Karpas-422 (cell line): ENCODE results near the gene BHLHA15. TPM values are rescaled to one million over a fixed set of nuclear protein-coding genes. Genes with fewer than 3 reads are reported as not detected.

Experiments
- DNase-seq: peaks from one replicate; pipeline ENCODE4 v3.0.0-alpha.2; 2015
- H2AFZ ChIP-seq: fragments of 200-600 bp; sonication (generic); 2 replicates; pipeline ENCODE4 v1.6.1; 2014; ENCODE audit warnings: antibody characterized with exemption, low read length, mixed read lengths
- H3K27ac ChIP-seq: fragments of 200-600 bp; sonication (generic); 2 replicates; pipeline ENCODE4 v1.5.1; 2014; ENCODE audit warnings: mild to moderate bottlenecking, low read length, moderate library complexity
- H3K27me3 ChIP-seq: fragments of 200-600 bp; sonication (generic); 2 replicates; pipeline ENCODE4 v1.6.1; 2014; ENCODE audit warnings: low read length, mixed read lengths
- H3K36me3 ChIP-seq: fragments of 200-600 bp; sonication (generic); 2 replicates; pipeline ENCODE4 v1.6.1; 2014; ENCODE audit warnings: low read length, mixed read lengths; ENCODE audit not compliant: insufficient read depth
- H3K4me1 ChIP-seq: fragments of 200-600 bp; sonication (generic); 2 replicates; pipeline ENCODE4 v1.6.1; 2014; ENCODE audit warnings: mild to moderate bottlenecking, low read length, mixed read lengths
- H3K4me2 ChIP-seq: fragments of 200-600 bp; sonication (generic); 2 replicates; pipeline ENCODE4 v1.6.1; 2014; ENCODE audit warnings: low read length, low read depth, mild to moderate bottlenecking; ENCODE audit not compliant: poor library complexity, severe bottlenecking
- H3K4me3 ChIP-seq: fragments of 200-600 bp; sonication (generic); 2 replicates; pipeline ENCODE4 v1.5.1; 2014; ENCODE audit warnings: mild to moderate bottlenecking, antibody characterized with exemption, low read length, mixed read lengths
- H3K79me2 ChIP-seq: fragments of 200-600 bp; sonication (generic); 2 replicates; pipeline ENCODE4 v1.6.1; 2014; ENCODE audit warnings: mild to moderate bottlenecking, low read length, mixed read lengths
- H3K9ac ChIP-seq: fragments of 200-600 bp; sonication (generic); 2 replicates; pipeline ENCODE4 v1.6.0; 2014; ENCODE audit warnings: low read length
- H3K9me2 ChIP-seq: fragments of 200-600 bp; sonication (generic), shearing (Covaris generic); replicated peaks from 2 replicates; pipeline ENCODE4 v1.6.0; 2014; ENCODE audit warnings: mild to moderate bottlenecking, low read length, moderate library complexity; ENCODE audit not compliant: insufficient read depth
- H3K9me3 ChIP-seq: fragments of 300-700, 200-600 bp; sonication (generic); 2 replicates; pipeline ENCODE4 v1.6.1; 2014; ENCODE audit warnings: low read length, mixed read lengths
- H4K20me1 ChIP-seq: fragments of 200-600 bp; sonication (generic); 2 replicates; pipeline ENCODE4 v1.6.1; 2014; ENCODE audit warnings: mild to moderate bottlenecking, antibody characterized with exemption, low read length, low read depth; ENCODE audit not compliant: insufficient read depth
- total RNA-seq: library from RNA; depleted of rRNA; stranded (reverse); fragments of >200 nt; shearing (Covaris generic); gene quantifications from 2 replicates; pipeline ENCODE4 v1.2.3, GENCODE V29; 2014; ENCODE audit warnings: low replicate concordance

BHLHA15 gene
- total RNA-seq, 1 experiment from 2014 or later, result not detected

GRCh38 chr7:98224701-98225181 lies 13.5 kb downstream of the BHLHA15 start:
- Histone ChIP-seq H3K9me2 (no peaks in the 10 kb centered on the region), H3K27me3 (no peaks in the 10 kb centered on the region), H2AFZ (no peak overlapping the region), H3K9me3 (no peaks in the 10 kb centered on the region), H3K36me3 (no peaks in the 10 kb centered on the region), H3K79me2 (no peaks in the 10 kb centered on the region), H4K20me1 (peaks cover 8% of the 10 kb centered on the region; the same call in 1 of the 2 replicates), H3K9ac (no peak overlapping the region), H3K4me3 (no peak overlapping the region), H3K27ac (no peak overlapping the region), H3K4me2 (no peak overlapping the region), H3K4me1 (peaks cover 4% of the 10 kb centered on the region)
- DNase-seq, result no peak

- Histone ChIP-seq H3K4me2 (no peak overlapping the region), H3K9me2 (no peaks in the 10 kb centered on the region), H3K27me3 (no peaks in the 10 kb centered on the region), H3K27ac (no peak overlapping the region), H4K20me1 (peaks cover 8% of the 10 kb centered on the region; the same call in 1 of the 2 replicates), H3K9me3 (no peaks in the 10 kb centered on the region), H3K9ac (no peak overlapping the region), H3K4me3 (no peak overlapping the region), H3K36me3 (no peaks in the 10 kb centered on the region), H3K4me1 (no peaks in the 10 kb centered on the region), H2AFZ (no peak overlapping the region), H3K79me2 (no peaks in the 10 kb centered on the region)
- DNase-seq, result no peak
These were observed 14.8 kb downstream of the BHLHA15 start for GRCh38 chr7:98225913-98226614.

- no peak overlapping the region for H3K4me2 ChIP-seq
- H3K4me1 ChIP-seq, result no peaks in the 10 kb centered on the region
- no peaks in the 10 kb centered on the region for H3K27me3 ChIP-seq
- no peak overlapping the region for H3K9ac ChIP-seq
- H3K36me3 ChIP-seq, result no peaks in the 10 kb centered on the region
- H3K9me2 ChIP-seq, result no peaks in the 10 kb centered on the region
- DNase-seq, result no peak
- H2AFZ ChIP-seq, result no peak overlapping the region
- H3K27ac ChIP-seq, result no peak overlapping the region
- H3K79me2 ChIP-seq, result no peaks in the 10 kb centered on the region
- no peaks in the 10 kb centered on the region for H4K20me1 ChIP-seq
- no peak overlapping the region for H3K4me3 ChIP-seq
- H3K9me3 ChIP-seq, result no peaks in the 10 kb centered on the region
These were observed 16.7 kb downstream of the BHLHA15 start for GRCh38 chr7:98227939-98228338.

- H3K27ac ChIP-seq, result no peak overlapping the region
- H3K9me2 ChIP-seq, result no peaks in the 10 kb centered on the region
- no peaks in the 10 kb centered on the region for H4K20me1 ChIP-seq
- no peaks in the 10 kb centered on the region for H3K4me1 ChIP-seq
- no peak overlapping the region for H2AFZ ChIP-seq
- H3K27me3 ChIP-seq, result no peaks in the 10 kb centered on the region
- H3K4me3 ChIP-seq, result no peak overlapping the region
- DNase-seq, result no peak
- H3K4me2 ChIP-seq, result no peak overlapping the region
- H3K9ac ChIP-seq, result no peak overlapping the region
- H3K36me3 ChIP-seq, result no peaks in the 10 kb centered on the region
- H3K79me2 ChIP-seq, result no peaks in the 10 kb centered on the region
- no peaks in the 10 kb centered on the region for H3K9me3 ChIP-seq
These were observed 17.6 kb downstream of the BHLHA15 start for GRCh38 chr7:98228801-98229200.

- no peaks in the 10 kb centered on the region for H3K27me3 ChIP-seq
- H3K9me3 ChIP-seq, result no peaks in the 10 kb centered on the region
- H3K27ac ChIP-seq, result no peak overlapping the region
- no peaks in the 10 kb centered on the region for H3K79me2 ChIP-seq
- no peak overlapping the region for H3K4me2 ChIP-seq
- no peak overlapping the region for H3K9ac ChIP-seq
- H2AFZ ChIP-seq, result no peak overlapping the region
- H3K4me3 ChIP-seq, result no peak overlapping the region
- no peaks in the 10 kb centered on the region for H3K9me2 ChIP-seq
- no peaks in the 10 kb centered on the region for H4K20me1 ChIP-seq
- DNase-seq, result no peak
- H3K36me3 ChIP-seq, result no peaks in the 10 kb centered on the region
- H3K4me1 ChIP-seq, result no peaks in the 10 kb centered on the region
These were observed 18.2 kb downstream of the BHLHA15 start for GRCh38 chr7:98229441-98229840.

- Histone ChIP-seq H3K27me3 (no peaks in the 10 kb centered on the region), H2AFZ (no peak overlapping the region), H3K79me2 (no peaks in the 10 kb centered on the region), H3K27ac (no peak overlapping the region), H4K20me1 (no peaks in the 10 kb centered on the region), H3K9me3 (no peaks in the 10 kb centered on the region), H3K9me2 (no peaks in the 10 kb centered on the region), H3K4me1 (no peaks in the 10 kb centered on the region), H3K36me3 (no peaks in the 10 kb centered on the region), H3K4me2 (no peak overlapping the region), H3K4me3 (no peak overlapping the region), H3K9ac (no peak overlapping the region)
- no peak for DNase-seq
These were observed 18.9 kb downstream of the BHLHA15 start for GRCh38 chr7:98229991-98230745.

- Histone ChIP-seq H4K20me1 (no peaks in the 10 kb centered on the region), H3K79me2 (no peaks in the 10 kb centered on the region), H3K27ac (no peak overlapping the region), H3K36me3 (no peaks in the 10 kb centered on the region), H3K4me3 (no peak overlapping the region), H3K9ac (no peak overlapping the region), H2AFZ (no peak overlapping the region), H3K4me2 (no peak overlapping the region), H3K4me1 (no peaks in the 10 kb centered on the region), H3K27me3 (no peaks in the 10 kb centered on the region), H3K9me2 (no peaks in the 10 kb centered on the region), H3K9me3 (no peaks in the 10 kb centered on the region)
- DNase-seq, result no peak
These were observed 19.7 kb downstream of the BHLHA15 start for GRCh38 chr7:98230746-98231471.
